DMS114 treated with DMSO at 0.1 percent for 48 hours (cell line): Measurements from ENCODE around the gene KRTAP19-8.

Source experiments
- DNase-seq: peaks from one replicate; lab custom pipeline; 2025; ENCODE audit not compliant: unreplicated experiment; lab: John Stamatoyannopoulos, UW

Gene KRTAP19-8

DNA sequence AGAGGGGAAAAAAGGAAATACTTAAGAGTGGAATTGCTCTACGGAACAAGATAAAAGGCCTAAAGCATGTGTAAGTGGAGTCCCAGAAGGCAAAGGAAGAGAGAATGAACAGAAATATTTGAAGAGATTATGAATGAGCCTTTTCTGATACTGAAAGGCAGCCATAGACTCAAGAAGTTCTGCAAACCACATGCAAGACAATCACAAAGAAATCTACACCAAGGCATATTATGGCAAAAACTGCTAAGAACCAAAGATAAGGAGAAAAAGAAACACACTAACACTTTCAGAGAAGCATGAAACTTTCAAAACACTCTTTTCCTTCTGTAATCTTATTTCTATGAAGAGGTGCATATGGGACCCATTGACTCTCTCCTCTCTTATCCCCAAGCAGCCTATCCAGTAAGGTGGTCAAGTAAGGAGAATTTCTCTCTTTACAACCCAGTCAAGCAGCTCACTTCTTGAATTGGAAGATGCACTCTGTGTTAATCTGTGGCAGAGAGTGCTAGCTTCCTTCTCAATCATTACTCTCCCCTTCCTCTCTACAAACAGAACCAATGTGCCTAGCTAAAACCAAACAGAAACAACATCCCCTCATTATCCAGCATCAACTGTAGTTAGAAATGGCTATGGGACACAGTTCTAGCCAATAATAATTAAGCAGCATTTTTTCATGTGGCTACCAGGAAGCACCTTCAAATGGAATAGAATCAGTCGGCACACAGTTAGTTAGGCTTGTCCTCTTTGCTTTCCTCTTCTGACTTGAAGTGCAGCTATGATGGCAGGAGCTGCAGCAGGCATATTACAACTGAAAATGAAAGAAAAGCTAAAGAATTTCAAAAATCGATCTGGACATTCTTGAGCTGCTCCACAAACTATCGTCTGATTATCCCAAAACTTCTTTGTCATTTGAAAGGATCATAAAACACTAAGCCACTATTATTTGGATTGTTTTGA lies 25.9 kb downstream of the KRTAP19-8 start:
- DNase-seq, result no peak

DNA sequence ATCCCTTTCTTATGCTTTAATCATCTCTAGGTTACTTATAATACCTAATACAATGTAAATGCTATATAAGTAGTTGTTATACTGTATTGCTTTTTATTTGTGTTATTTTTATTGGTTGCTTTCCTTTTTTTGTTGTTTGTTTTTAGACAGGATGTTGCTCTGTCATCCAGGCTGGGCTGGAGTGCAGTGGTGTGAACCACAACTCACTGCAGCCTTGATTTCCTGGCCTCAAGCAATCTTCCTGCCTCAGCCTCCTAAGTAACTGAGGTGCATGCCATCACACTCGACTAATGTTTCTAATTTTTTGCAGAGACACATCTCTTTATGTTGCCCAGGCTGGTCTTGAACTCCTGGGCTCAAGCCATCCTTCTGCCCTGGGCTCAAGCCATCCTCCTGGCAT lies 26.9 kb downstream of the KRTAP19-8 start:
- DNase-seq, result no peak

DNA sequence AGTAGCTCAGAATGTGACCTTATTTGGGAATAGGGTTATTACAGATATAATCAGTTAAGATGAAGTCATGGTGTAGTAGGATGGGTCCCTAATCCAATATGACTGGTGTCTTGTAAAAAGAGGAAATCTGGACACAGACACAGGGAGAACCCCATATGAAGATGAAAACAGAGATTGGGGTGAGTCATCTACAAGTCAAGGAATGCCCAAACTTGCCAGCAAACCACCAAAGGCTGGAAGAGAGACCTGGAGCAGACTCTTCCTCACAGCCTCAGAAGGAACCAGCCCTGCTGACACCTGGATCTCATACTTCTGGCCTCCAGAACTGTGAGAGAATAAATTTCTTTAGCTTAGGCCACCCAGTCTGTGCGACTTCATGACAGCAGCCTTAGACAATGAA lies 29.9 kb downstream of the KRTAP19-8 start:
- DNase-seq, result no peak

DNA sequence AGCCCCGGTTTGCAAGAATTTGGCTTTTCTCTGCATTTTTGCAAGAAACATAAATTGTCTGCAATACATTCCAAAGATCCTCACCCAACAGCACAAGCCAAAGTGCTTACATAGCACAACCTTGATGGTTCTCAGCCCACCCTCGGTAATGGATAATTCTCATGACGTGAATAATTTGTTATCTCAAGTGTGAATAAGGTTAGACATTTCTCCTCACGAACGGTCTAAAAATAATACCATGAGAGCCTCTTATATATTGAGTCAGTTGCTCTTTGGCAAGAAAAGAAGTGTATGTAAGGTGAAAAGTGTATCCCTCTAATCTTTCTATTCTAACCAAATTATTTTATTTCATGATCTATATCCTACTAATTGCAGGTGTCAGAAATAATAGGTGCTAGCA lies 33.3 kb downstream of the KRTAP19-8 start:
- DNase-seq, result no peak

DNA sequence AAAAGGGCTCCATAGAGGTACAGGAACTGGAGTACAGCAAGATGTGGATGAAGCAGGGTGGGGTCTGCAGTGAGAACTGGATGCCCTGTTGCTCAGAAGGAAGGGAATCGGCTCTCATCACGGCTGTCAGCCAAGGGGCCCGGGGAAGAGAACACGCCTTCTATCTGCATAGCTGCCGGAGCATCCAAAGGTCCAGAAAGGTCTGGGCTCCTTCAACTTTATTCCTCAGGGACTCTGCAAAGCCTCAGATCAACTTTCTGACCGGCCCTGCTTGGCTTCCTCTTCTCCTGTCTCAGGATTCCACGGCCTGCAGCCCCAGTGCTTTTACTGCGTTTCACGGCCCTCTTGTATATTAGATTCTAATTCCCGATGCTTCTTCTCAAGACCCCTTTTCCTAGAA lies 34.8 kb downstream of the KRTAP19-8 start:
- DNase-seq, result no peak

DNA sequence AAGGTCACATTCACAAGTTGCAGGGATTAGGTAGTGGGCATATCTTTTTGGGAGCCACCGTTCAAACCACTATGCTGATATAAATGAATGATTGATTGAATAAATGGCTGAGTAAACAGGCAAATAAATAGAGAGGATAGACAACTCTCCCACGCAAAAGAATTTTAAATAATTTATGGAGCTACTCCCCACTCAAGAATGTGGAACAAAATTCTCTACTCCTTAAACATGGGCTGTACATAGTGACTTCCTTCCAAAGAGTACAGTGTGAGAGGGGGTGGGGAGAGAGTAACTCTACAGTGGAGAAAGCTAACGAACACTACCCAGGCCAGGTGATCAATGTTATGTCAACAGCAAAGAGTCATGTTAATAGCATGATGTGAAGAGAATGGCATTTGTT lies 40.7 kb downstream of the KRTAP19-8 start:
- DNase-seq, result no peak

DNA sequence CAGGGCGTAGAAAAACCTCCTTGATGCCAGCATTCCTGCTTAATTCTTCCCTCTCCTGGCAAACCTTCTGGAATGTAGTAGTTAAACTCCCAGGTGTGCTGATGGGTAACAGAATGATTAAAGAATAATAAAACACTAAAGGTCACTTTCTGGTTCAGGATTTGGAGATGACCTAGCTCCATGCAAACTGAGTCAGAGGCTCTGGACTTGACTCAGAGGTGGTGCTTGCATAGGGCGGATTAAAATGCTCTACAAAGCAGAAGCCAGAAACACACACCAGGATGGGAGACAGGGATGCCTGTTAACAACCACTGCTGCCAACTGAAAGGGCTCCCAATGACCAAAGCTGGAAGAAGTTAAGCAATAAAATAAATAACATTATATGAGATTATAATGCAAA lies 41.5 kb downstream of the KRTAP19-8 start:
- DNase-seq, result no peak

DNA sequence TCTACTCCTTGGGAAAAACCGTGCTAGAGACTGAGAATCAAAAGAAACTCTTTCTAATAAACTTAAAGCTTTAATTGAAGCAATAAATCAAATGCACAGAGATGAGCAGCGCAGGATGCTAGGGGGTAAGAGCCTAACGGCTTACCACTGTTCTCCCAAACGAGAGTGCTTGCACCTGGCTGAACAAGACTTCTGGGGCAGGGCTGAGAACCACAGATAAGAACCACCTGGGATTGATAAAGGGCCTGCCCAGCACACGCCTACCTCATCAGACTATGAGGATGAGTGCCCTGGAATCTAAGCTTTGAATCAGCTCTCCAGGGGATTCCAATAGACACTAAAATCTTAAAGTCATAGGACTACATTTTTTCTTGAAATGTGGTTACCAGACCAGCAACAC lies 43.3 kb downstream of the KRTAP19-8 start:
- no peak for DNase-seq

DNA sequence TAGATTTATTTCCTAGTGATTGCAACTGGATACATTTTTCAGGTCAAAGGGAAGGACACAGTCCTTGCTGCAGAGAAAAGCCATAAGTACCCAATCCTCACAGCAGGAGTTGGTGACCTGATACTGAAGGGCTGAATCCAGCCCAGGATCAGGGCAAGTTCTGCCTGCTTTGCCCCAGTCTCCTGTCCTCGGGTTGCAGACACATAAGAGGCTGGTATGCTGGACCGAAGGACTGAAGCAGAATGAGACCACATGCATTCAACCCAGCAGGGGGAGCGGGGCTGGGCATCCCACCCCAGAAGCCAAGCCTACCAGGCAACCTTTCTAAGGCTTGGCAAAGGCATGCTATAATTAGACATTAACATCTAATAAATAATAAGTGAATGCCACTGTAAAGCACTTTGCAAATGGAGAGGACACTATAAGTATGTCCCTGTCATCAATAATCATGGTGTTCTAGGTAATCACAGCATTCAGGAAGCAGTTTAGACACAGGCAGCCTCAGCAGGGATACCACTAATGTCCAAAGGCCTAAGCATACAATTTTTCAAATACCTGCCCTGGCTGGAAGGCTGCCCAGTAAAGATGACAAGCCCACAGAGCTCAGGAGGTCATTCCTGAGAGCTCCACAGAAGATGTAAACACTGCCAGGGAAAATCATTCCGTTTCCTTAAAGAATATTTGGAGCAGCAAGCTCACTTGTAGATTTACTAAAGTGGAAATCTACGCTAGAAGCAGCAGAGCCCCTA lies 47.6 kb downstream of the KRTAP19-8 start:
- DNase-seq, result no peak

DNA sequence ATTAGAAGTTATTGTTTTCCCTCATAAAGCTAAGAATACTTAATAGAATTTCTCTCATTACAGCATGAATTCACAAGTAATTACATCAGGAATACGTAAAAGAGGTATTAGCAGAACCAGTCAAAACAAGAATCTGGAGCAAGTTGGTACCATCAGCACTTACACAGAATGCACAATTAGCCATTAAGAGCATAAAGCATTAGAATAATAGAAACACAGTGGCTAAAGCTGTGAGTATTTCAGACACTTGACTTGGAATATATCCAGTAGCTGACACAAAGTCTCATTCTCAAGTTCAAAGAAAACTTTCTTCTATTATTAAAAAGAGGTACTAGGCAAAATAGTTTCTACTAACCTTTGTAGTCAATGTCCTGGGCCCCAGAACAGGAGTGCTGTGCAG lies 49.6 kb downstream of the KRTAP19-8 start:
- no peak for DNase-seq
